GM18870 (cell line): ENCODE results near the gene TUBG1.
A peak's percentile ranks its signal among the peaks of the same experiment; 100 is the strongest.

Experiments
- ATAC-seq: cut with Tn5 transposase; IDR thresholded peaks from one replicate; pipeline ENCODE4 v1.9.1; 2021; ENCODE audit warnings: moderate library complexity; ENCODE audit not compliant: unreplicated experiment

TUBG1 gene

GRCh38 chr17:42609182-42609813, at the start of gene TUBG1, which contains the start of gene RETREG3:
TSS of gene TUBG1 (plus strand) at chr17:42609683. CDS start at chr17:42609738, 55 bp downstream.
TSS of gene RETREG3 (minus strand) at chr17:42609374. CDS start at chr17:42609324, 50 bp downstream.
- ATAC-seq = peak; percentile 92

GRCh38 chr17:42560246-42560645, 49.2 kb upstream of the TUBG1 start:
- ATAC-seq = no peak

GRCh38 chr17:42561897-42562387, 47.5 kb upstream of the TUBG1 start, which contains the start of gene COASY:
TSS of gene COASY (plus strand) at chr17:42562148. CDS start at chr17:42562623, 475 bp downstream.
- no peak for ATAC-seq

GRCh38 chr17:42562388-42563142, 46.9 kb upstream of the TUBG1 start:
- ATAC-seq = no peak

- ATAC-seq = no peak
These were observed 46.4 kb upstream of the TUBG1 start for GRCh38 chr17:42563143-42563509.

- ATAC-seq = no peak
These were observed 45.9 kb upstream of the TUBG1 start for GRCh38 chr17:42563543-42563942.

- ATAC-seq = no peak
These were observed 45.5 kb upstream of the TUBG1 start for GRCh38 chr17:42563950-42564349.

GRCh38 chr17:42564815-42565522, 44.5 kb upstream of the TUBG1 start:
- no peak for ATAC-seq

- ATAC-seq = no peak
These were observed 43.8 kb upstream of the TUBG1 start for GRCh38 chr17:42565523-42566214.

GRCh38 chr17:42566215-42566882, 43.1 kb upstream of the TUBG1 start:
- ATAC-seq = no peak

GRCh38 chr17:42566883-42567573, 42.5 kb upstream of the TUBG1 start, which contains the start of gene MLX:
TSS of gene MLX (plus strand) at chr17:42567100. CDS start at chr17:42567125, 25 bp downstream.
- no peak for ATAC-seq

GRCh38 chr17:42568341-42569111, 41.0 kb upstream of the TUBG1 start:
- no peak for ATAC-seq

- no peak for ATAC-seq
These were observed 37.9 kb upstream of the TUBG1 start for GRCh38 chr17:42571435-42572225.

- no peak for ATAC-seq
These were observed 36.4 kb upstream of the TUBG1 start for GRCh38 chr17:42573095-42573494.

- ATAC-seq = no peak
These were observed 35.0 kb upstream of the TUBG1 start for GRCh38 chr17:42574463-42574862.

- no peak for ATAC-seq
These were observed 32.3 kb upstream of the TUBG1 start for GRCh38 chr17:42577140-42577531.

- ATAC-seq = peak; percentile 54
These were observed 31.8 kb upstream of the TUBG1 start, which contains the start of gene PSMC3IP for GRCh38 chr17:42577532-42578281. TSS of gene PSMC3IP (minus strand) at chr17:42577729. CDS start at chr17:42577686, 43 bp downstream.
